Common myeloid progenitor, CD34-positive (primary cell): ENCODE data around the gene VPS29.
"Not testable (repeated sequence)": the region's sequence is repeated elsewhere in the genome, so short reads cannot be mapped to it uniquely, and the experiment has no call there.

Experiments
- CTCF ChIA-PET: fragments of 350-600 bp; sonication (Branson Sonifier 250); formaldehyde crosslinking; loops from one replicate; lab custom pipeline; 2021; ENCODE audit warnings: antibody characterized with exemption; lab: Charles Lee
- POLR2A ChIA-PET: fragments of 350-600 bp; sonication (Branson Sonifier 250); formaldehyde crosslinking; loops from one replicate; lab custom pipeline; 2021; ENCODE audit warnings: antibody characterized with exemption; lab: Charles Lee
- DNase-seq, 3 donors: peaks; one replicate each; pipeline versions ENCODE4 v3.0.0 to v3.0.0-alpha.2; 2013
- H3K27ac ChIP-seq, 2 experiments: 1 replicate in 1 of 2; 2 replicates in 1 of 2; pipeline ENCODE4 v1.7.0; 2013; ENCODE audit warnings: inconsistent platforms in 2 of 2, low read length in 2 of 2, mild to moderate bottlenecking in 2 of 2, low read depth in 1 of 2, moderate library complexity in 1 of 2; ENCODE audit not compliant: severe bottlenecking in 2 of 2, insufficient read depth in 1 of 2, poor library complexity in 1 of 2
- H3K27me3 ChIP-seq, 5 experiments: replicated peaks in 2 of 5; 1 replicate in 3 of 5; 2 replicates in 2 of 5; pipeline versions ENCODE4 v1.6.1 to v1.7.0; 2013; ENCODE audit warnings: low read length in 4 of 5, mild to moderate bottlenecking in 2 of 5, moderate library complexity in 2 of 5, inconsistent platforms in 1 of 5; ENCODE audit not compliant: insufficient read depth in 5 of 5, control insufficient read depth in 4 of 5
- H3K36me3 ChIP-seq, 4 experiments: 1 replicate in 2 of 4; 2 replicates in 2 of 4; pipeline versions ENCODE4 v1.6.1 to v1.7.0; 2013; ENCODE audit warnings: low read length in 3 of 4, control low read depth in 1 of 4, mild to moderate bottlenecking in 1 of 4; ENCODE audit not compliant: control insufficient read depth in 4 of 4, insufficient read depth in 4 of 4
- H3K4me1 ChIP-seq, 4 experiments: 1 replicate in 3 of 4; 2 replicates in 1 of 4; pipeline versions ENCODE4 v1.6.1 to v1.7.1; 2013; ENCODE audit warnings: low read length in 3 of 4, mild to moderate bottlenecking in 3 of 4, control low read depth in 1 of 4, inconsistent platforms in 1 of 4, moderate library complexity in 1 of 4; ENCODE audit not compliant: control insufficient read depth in 4 of 4, insufficient read depth in 4 of 4; ENCODE audit errors: control extremely low read depth in 1 of 4
- H3K4me3 ChIP-seq, 7 experiments: 1 replicate in 4 of 7; 2 replicates in 3 of 7; pipeline versions ENCODE4 v1.5.1 to v1.7.0; 2013; ENCODE audit warnings: mild to moderate bottlenecking in 7 of 7, low read length in 6 of 7, moderate library complexity in 6 of 7, inconsistent platforms in 2 of 7, low read depth in 2 of 7, control low read depth in 1 of 7; ENCODE audit not compliant: insufficient read depth in 4 of 7, control insufficient read depth in 1 of 7; ENCODE audit errors: extremely low read depth in 1 of 7
- H3K9me3 ChIP-seq, 5 experiments: 1 replicate in 4 of 5; 2 replicates in 1 of 5; pipeline versions ENCODE4 v1.6.1 to v1.7.1; 2013; ENCODE audit warnings: low read length in 4 of 5, mild to moderate bottlenecking in 2 of 5, inconsistent platforms in 1 of 5, low read depth in 1 of 5, moderate library complexity in 1 of 5; ENCODE audit not compliant: control insufficient read depth in 4 of 5, insufficient read depth in 2 of 5; ENCODE audit errors: control extremely low read depth in 1 of 5
- whole genome bisulfite sequencing: methylation state at CpG from one replicate; pipeline ENCODE4 v1.1.5; 2013; ENCODE audit not compliant: insufficient coverage; 5-methylcytosine and 5-hydroxymethylcytosine counted together

VPS29 gene

DNA sequence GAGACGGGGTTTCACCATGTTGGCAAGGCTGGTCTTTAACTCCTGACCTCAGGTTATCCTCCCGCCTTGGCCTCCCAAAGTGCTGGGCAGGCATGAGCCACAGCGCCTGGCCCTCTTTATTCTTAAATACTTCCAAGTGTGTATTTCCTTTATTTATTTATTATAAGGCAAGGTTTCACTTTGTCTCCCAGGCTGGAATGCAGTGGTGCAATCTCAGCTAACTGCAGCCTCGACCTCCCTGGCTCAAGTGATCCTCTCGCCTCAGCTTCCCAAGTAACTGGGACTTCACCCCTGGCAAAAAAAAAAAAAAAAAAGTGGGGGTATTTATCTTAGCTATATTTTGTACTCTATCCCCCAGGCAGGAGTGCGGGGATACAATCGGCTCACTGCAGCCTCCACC, 26.5 kb downstream of the VPS29 start:
- peaks cover 0 to under 1% (median 0%) of the 10 kb centered on the region in 4 experiments for H3K4me1 ChIP-seq
- DNase-seq, result no peak
- WGBS, result 100% methylated on average over 1 of the region's 7 CpGs
- no peak overlapping the region for H3K4me3 ChIP-seq
- peaks cover 2 to 34% (median 11%) of the 10 kb centered on the region in 4 experiments for H3K36me3 ChIP-seq
- no peaks in the 10 kb centered on the region for H3K27me3 ChIP-seq
- no peaks in the 10 kb centered on the region for H3K9me3 ChIP-seq
- ChIA-PET CTCF (interaction anchor here (0.6 to 1.1 kb wide), 2 partner anchors 12 to 21 kb away, joined by 4 read pairs; no protein-coding TSS in a partner anchor), POLR2A (no interaction called here)
- H3K27ac ChIP-seq, result no peak overlapping the region

DNA sequence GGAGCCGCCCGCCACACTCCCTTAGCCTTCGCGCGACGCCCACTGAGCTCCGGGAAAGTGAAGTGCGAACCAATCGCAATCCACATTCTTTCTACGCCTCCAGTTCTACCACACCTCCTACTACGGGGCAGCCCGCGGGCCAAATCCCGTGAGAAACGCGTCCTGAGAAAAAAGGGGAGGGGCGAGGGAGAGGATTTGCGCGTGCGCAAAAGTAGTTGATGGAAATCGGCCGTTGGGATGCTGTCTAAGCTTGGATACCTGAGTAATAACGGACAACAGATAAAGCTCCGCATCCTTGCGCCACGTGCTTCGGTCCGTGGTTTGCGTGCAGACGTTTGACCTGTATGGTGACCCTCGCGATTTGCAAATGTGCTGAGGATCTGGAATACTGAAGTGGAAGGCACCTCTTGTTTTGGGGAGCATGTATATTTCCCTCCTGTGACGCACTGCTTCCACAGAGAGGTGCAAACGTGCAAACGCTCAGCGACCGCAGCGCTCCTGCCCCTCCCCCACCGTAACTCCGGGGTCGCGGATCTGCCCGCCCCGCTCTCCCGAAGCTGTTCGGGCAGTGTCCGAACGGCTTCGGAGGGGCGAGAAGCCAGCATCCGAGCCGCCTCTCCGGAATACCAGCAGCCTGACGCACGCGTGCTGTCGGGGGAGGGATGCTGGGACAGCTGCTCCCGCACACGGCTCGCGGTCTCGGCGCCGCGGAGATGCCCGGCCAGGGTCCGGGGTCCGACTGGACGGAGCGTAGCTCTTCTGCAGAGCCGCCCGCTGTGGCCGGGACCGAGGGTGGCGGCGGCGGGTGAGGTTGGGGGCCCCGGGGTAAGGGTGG, 33.5 kb downstream of the VPS29 start, which contains the start of the genes FAM216A and GPN3:
TSS of gene FAM216A (plus strand) at position 632 of the 835 bp plus-strand sequence. CDS start at position 663, 31 bp downstream.
TSS of gene GPN3 (minus strand) at position 44 of the 835 bp plus-strand sequence. CDS start 54 bp downstream, outside the sequence.
- DNase-seq, result peak; percentile 98 to 99 (median 98)
- Histone ChIP-seq H3K27me3 (no peaks in the 10 kb centered on the region), H3K9me3 (no peaks in the 10 kb centered on the region), H3K4me3 (peak within 1 kb of the TSS; percentile 74 to 97 (median 90)), H3K4me1 (peaks cover 5 to 36% (median 25%) of the 10 kb centered on the region in 4 experiments), H3K36me3 (peaks cover 6 to 17% (median 12%) of the 10 kb centered on the region in 4 experiments), H3K27ac (peak within 1 kb of the TSS; percentile 87 to 93)
- POLR2A ChIA-PET, result interaction anchor here (0.6 to 2.4 kb wide), 8 partner anchors 10 to 165 kb away, joined by 3 to 28 read pairs (median 4); partner anchors contain the start of genes ARPC3 and RAD9B
- CTCF ChIA-PET, result interaction anchor here (0.6 to 11.3 kb wide), 17 partner anchors 10 to 378 kb away, joined by 3 to 200 read pairs (median 5); partner anchors contain the start of genes ARPC3 and CCDC63
- 0% methylated on average over 53 of the region's 78 CpGs for WGBS

DNA sequence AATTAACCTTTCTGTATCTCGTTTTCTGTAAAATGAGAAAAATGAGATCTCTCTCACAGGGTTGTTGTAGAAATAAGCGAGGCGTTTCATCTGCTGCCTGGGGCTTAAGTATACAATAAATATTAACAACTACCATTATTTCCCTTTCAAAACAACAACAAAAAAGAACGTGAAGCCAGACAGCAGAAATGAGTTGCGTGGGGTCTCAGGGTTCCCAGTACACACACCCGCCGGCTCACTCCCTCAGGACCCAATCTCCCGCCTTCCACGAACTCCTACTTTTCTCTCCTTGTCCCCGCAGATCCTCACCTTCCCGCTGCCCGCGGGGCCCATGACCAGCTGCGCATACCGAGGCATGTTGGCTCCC, 34.1 kb downstream of the VPS29 start:
- Histone ChIP-seq H3K27me3 (no peaks in the 10 kb centered on the region), H3K36me3 (peaks cover 4 to 22% (median 14%) of the 10 kb centered on the region in 4 experiments), H3K9me3 (no peaks in the 10 kb centered on the region), H3K4me1 (peaks cover 5 to 36% (median 25%) of the 10 kb centered on the region in 4 experiments), H3K27ac (peak overlapping the region; percentile 87 to 93), H3K4me3 (peak overlapping the region; percentile 74 to 97 (median 90))
- ChIA-PET POLR2A (interaction anchor here (0.9 to 2.4 kb wide), 4 partner anchors 9 to 33 kb away, joined by 3 to 28 read pairs (median 4); partner anchors contain the start of gene ARPC3), CTCF (interaction anchor here (0.6 to 11.3 kb wide), 10 partner anchors 10 to 144 kb away, joined by 3 to 200 read pairs (median 6); partner anchors contain the start of gene ARPC3)
- DNase-seq, result no peak
- WGBS, result 0% methylated on average over 11 of the region's 15 CpGs

DNA sequence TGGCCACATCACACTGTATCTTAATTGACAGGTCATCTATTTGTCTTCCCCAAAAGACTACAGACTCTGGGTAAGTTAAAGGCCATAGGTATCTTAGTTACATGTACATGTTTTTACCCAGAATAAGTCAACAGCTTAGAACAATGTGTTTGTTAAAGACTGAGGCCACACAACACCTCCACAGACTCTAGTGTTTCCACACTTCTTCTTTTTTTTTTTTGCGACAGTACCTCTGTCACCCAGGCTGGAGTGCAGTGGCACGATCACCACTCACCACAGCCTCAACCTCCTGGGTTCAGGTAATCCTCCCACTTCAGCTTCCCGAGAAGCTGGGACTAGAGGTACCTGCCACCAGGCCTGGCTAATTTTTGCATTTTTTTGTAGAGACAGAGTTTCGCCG, 35.1 kb downstream of the VPS29 start:
- no peaks in the 10 kb centered on the region for H3K27me3 ChIP-seq
- H3K4me1 ChIP-seq, result peaks cover 5 to 36% (median 25%) of the 10 kb centered on the region in 4 experiments
- peaks cover 4 to 29% (median 16%) of the 10 kb centered on the region in 4 experiments for H3K36me3 ChIP-seq
- peak in 1 of 3 donors; percentile 12 for DNase-seq
- 70% methylated on average over 5 of the region's 5 CpGs for WGBS
- H3K9me3 ChIP-seq, result no peaks in the 10 kb centered on the region
- ChIA-PET CTCF (interaction anchor here (3.3 to 11.3 kb wide), 2 partner anchors 15 to 135 kb away, joined by 33 to 200 read pairs; partner anchors contain the start of gene ARPC3), POLR2A (interaction anchor here (0.5 kb wide), 1 partner anchor 16 kb away, joined by 4 read pairs; no protein-coding TSS in a partner anchor)
- peak overlapping the region; percentile 87 to 93 for H3K27ac ChIP-seq
- H3K4me3 ChIP-seq, result peak overlapping the region in 6 of 7 experiments; percentile 83 to 97 (median 92)

DNA sequence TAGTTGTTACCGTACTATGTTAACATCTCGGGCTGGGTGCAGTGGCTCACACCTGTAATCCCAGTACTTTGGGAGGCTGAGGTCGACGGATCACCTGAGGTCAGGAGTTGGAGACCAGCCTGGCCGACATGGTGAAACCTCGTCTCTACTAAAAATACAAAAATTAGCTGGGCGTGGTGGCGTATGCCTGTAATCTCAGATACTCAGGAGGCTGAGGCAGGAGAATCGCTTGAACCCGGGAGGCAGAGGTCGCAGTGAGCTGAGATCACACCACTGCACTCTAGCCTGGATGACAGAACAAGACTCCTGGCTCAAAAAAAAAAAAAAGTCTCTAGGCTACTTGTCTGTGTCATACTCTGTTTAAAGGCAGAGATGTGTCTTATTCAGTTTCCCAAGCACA, 36.1 kb downstream of the VPS29 start:
- peaks cover 5 to 36% (median 25%) of the 10 kb centered on the region in 4 experiments for H3K4me1 ChIP-seq
- peaks cover 4 to 34% (median 21%) of the 10 kb centered on the region in 4 experiments for H3K36me3 ChIP-seq
- WGBS, result 98% methylated on average over 11 of the region's 11 CpGs
- CTCF ChIA-PET, result interaction anchor here (0.6 to 11.3 kb wide), 3 partner anchors 14 to 214 kb away, joined by 3 to 200 read pairs (median 3); partner anchors contain the start of gene ARPC3
- H3K27me3 ChIP-seq, H3K4me3 ChIP-seq, DNase-seq, POLR2A ChIA-PET, H3K9me3 ChIP-seq: not testable (repeated sequence)
- peak overlapping the region in 1 of 2 experiments; percentile 93 for H3K27ac ChIP-seq

DNA sequence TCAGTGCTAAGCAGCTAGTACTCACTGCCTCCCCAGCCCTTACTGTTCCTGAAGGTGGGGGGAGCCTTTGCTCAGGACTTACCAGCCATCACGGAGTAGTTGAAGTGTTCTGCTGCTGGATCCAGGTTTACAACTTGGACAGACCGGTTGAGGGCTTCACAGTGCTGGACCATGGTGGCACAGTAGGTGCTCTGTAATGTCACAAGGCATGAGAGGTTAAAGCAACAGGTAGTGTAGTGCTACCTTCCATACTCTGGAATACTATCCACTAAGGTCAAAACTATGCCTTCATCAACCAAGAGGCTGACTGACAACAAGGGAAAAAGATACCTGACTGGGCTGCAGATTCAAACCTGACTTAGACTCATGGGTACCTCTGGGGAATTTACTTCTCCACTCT, 36.9 kb downstream of the VPS29 start:
- Histone ChIP-seq H3K27ac (no peak overlapping the region), H3K4me1 (peaks cover 5 to 36% (median 24%) of the 10 kb centered on the region in 4 experiments), H3K27me3 (no peaks in the 10 kb centered on the region), H3K4me3 (no peak overlapping the region), H3K9me3 (no peaks in the 10 kb centered on the region), H3K36me3 (peaks cover 4 to 38% (median 24%) of the 10 kb centered on the region in 4 experiments)
- WGBS, result 100% methylated on average over 2 of the region's 2 CpGs
- CTCF ChIA-PET, result interaction anchor here (0.7 to 11.3 kb wide), 2 partner anchors 13 to 42 kb away, joined by 3 to 200 read pairs; partner anchors contain the start of gene ARPC3
- POLR2A ChIA-PET, result no interaction called here
- no peak for DNase-seq
